H1 (cell line): ENCODE data around the gene RPS17. TPM values are rescaled to one million over a fixed set of nuclear protein-coding genes. Genes with fewer than 3 reads are reported as not detected.
"Not testable (repeated sequence)": the region's sequence is repeated elsewhere in the genome, so short reads cannot be mapped to it uniquely, and the experiment has no call there.

Source experiments
- CTCF ChIA-PET: fragments of 300-600 bp; sonication (Branson Sonifier 250); formaldehyde crosslinking; loops from one replicate; lab custom pipeline; 2021; ENCODE audit not compliant: partially characterized antibody; lab: Charles Lee
- POLR2A ChIA-PET: fragments of 300-600 bp; sonication (Branson Sonifier 250); formaldehyde crosslinking; loops from one replicate; lab custom pipeline; 2021; ENCODE audit warnings: inconsistent platforms; ENCODE audit not compliant: partially characterized antibody; lab: Charles Lee
- DNase-seq, 2 experiments: peaks; one replicate each; pipeline versions ENCODE4 v3.0.0 to v3.0.0-alpha.2; 2010 to 2022; ENCODE audit warnings: low spot score in 2 of 2, low read depth in 1 of 2, mixed read lengths in 1 of 2
- FAIRE-seq: peaks from 2 replicates; lab custom pipeline; 2011; peaks lifted over from hg19 to GRCh38; lab: Jason Lieb, UNC
- H2AFZ ChIP-seq: 2 replicates; pipeline ENCODE4 v1.8.1; 2012; ENCODE audit warnings: low read length, inconsistent platforms
- H2AK5ac ChIP-seq: 2 replicates; pipeline ENCODE4 v1.6.1; 2013; ENCODE audit warnings: low read depth, low read length
- H2BK120ac ChIP-seq: replicated peaks from 2 replicates; pipeline ENCODE3; 2013; ENCODE audit warnings: low read depth, low read length, inconsistent platforms
- H2BK12ac ChIP-seq: 2 replicates; pipeline ENCODE4 v1.6.1; 2013; ENCODE audit warnings: low read depth, low read length
- H2BK15ac ChIP-seq: 2 replicates; pipeline ENCODE4 v1.6.1; 2013; ENCODE audit warnings: low read length
- H2BK20ac ChIP-seq: 2 replicates; pipeline ENCODE4 v1.6.1; 2013; ENCODE audit warnings: low read length
- H2BK5ac ChIP-seq: 2 replicates; pipeline ENCODE4 v1.6.1; 2013; ENCODE audit warnings: low read depth, low read length
- H3K14ac ChIP-seq: 2 replicates; pipeline ENCODE4 v1.6.1; 2013; ENCODE audit warnings: inconsistent platforms; ENCODE audit not compliant: insufficient read length
- H3K18ac ChIP-seq: 2 replicates; pipeline ENCODE4 v1.6.1; 2013; ENCODE audit warnings: low read length; ENCODE audit errors: extremely low read depth
- H3K23ac ChIP-seq: 2 replicates; pipeline ENCODE4 v1.6.1; 2013; ENCODE audit warnings: inconsistent platforms; ENCODE audit not compliant: insufficient read length
- H3K23me2 ChIP-seq: 2 replicates; pipeline ENCODE4 v1.6.1; 2013; ENCODE audit warnings: low read depth, low read length
- H3K27ac ChIP-seq: 2 replicates; pipeline ENCODE4 v1.6.1; 2011; ENCODE audit warnings: low read depth, low read length, inconsistent platforms
- H3K27me3 ChIP-seq, 4 experiments: replicated peaks in 1 of 4; 1 replicate in 1 of 4; 2 replicates in 3 of 4; pipeline versions ENCODE4 v1.6.1 to v1.8.1; 2011 to 2013; ENCODE audit warnings: low read length in 3 of 4, mild to moderate bottlenecking in 3 of 4, inconsistent platforms in 2 of 4, mixed read lengths in 2 of 4, moderate library complexity in 1 of 4; ENCODE audit not compliant: control insufficient read depth in 3 of 4, insufficient read depth in 3 of 4; ENCODE audit errors: extremely low read depth in 1 of 4
- H3K36me3 ChIP-seq, 4 experiments: 2 replicates each; pipeline versions ENCODE4 v1.6.1 to v1.8.1; 2011 to 2013; ENCODE audit warnings: mild to moderate bottlenecking in 4 of 4, low read length in 3 of 4, moderate library complexity in 2 of 4, control low read depth in 1 of 4, inconsistent platforms in 1 of 4; ENCODE audit not compliant: insufficient read depth in 4 of 4, control insufficient read depth in 2 of 4
- H3K4ac ChIP-seq: replicated peaks from 2 replicates; pipeline ENCODE3; 2013; ENCODE audit warnings: low read length, low read depth, mixed read lengths, inconsistent platforms; ENCODE audit not compliant: insufficient read length
- H3K4me1 ChIP-seq, 4 experiments: replicated peaks in 1 of 4; 1 replicate in 1 of 4; 2 replicates in 3 of 4; pipeline versions ENCODE4 v1.6.1 to v1.8.1; 2011 to 2013; ENCODE audit warnings: low read length in 3 of 4, inconsistent platforms in 2 of 4, mixed read lengths in 1 of 4; ENCODE audit not compliant: insufficient read depth in 4 of 4, control insufficient read depth in 3 of 4
- H3K4me2 ChIP-seq, 2 experiments: 2 replicates each; pipeline versions ENCODE4 v1.6.1 to v1.8.1; 2011 to 2013; ENCODE audit warnings: low read depth in 2 of 2, low read length in 2 of 2, control low read depth in 1 of 2, inconsistent platforms in 1 of 2, mild to moderate bottlenecking in 1 of 2; ENCODE audit not compliant: insufficient read depth in 1 of 2
- H3K4me3 ChIP-seq, 4 experiments: fragments of 200-600, 300-600 bp in 1 of 4; sonication (generic), shearing (Covaris generic), sonication (Bioruptor Twin) in 1 of 4; 2 replicates each; pipeline versions ENCODE4 v1.5.1 to v1.8.1; 2011 to 2016; ENCODE audit warnings: low read length in 4 of 4, low read depth in 3 of 4, control low read depth in 2 of 4, inconsistent platforms in 2 of 4, mild to moderate bottlenecking in 2 of 4, mixed read lengths in 1 of 4, moderate library complexity in 1 of 4; ENCODE audit not compliant: insufficient read depth in 2 of 4; ENCODE audit errors: extremely low read depth in 1 of 4
- H3K56ac ChIP-seq: replicated peaks from 2 replicates; pipeline ENCODE3; 2013; ENCODE audit warnings: low read depth, mild to moderate bottlenecking, mixed read lengths, low read length, inconsistent platforms; ENCODE audit not compliant: insufficient read length
- H3K79me1 ChIP-seq: 2 replicates; pipeline ENCODE4 v1.6.1; 2013; ENCODE audit warnings: low read depth, low read length, control low read depth
- H3K79me2 ChIP-seq, 2 experiments: 2 replicates each; pipeline versions ENCODE4 v1.6.1 to v1.8.1; 2012 to 2013; ENCODE audit warnings: low read length in 2 of 2, mild to moderate bottlenecking in 2 of 2, inconsistent platforms in 1 of 2; ENCODE audit not compliant: insufficient read depth in 2 of 2, control insufficient read depth in 1 of 2
- H3K9ac ChIP-seq, 4 experiments: replicated peaks in 1 of 4; 1 replicate in 1 of 4; 2 replicates in 3 of 4; pipeline versions ENCODE4 v1.6.1 to v1.8.1; 2011 to 2013; ENCODE audit warnings: low read depth in 3 of 4, low read length in 3 of 4, control low read depth in 2 of 4, mild to moderate bottlenecking in 2 of 4, moderate library complexity in 2 of 4, inconsistent platforms in 1 of 4; ENCODE audit errors: extremely low read depth in 1 of 4
- H3K9me3 ChIP-seq, 2 experiments: 2 replicates each; pipeline versions ENCODE4 v1.6.1 to v1.8.1; 2012 to 2013; ENCODE audit warnings: mild to moderate bottlenecking in 2 of 2, moderate library complexity in 2 of 2, control low read depth in 1 of 2, inconsistent platforms in 1 of 2, low read depth in 1 of 2, low read length in 1 of 2, mixed read lengths in 1 of 2; ENCODE audit not compliant: insufficient read depth in 2 of 2
- H4K20me1 ChIP-seq, 2 experiments: replicated peaks in 1 of 2; 2 replicates each; pipeline versions ENCODE3 to v1.8.1; 2011 to 2013; ENCODE audit warnings: inconsistent platforms in 2 of 2, low read length in 2 of 2, mild to moderate bottlenecking in 1 of 2; ENCODE audit not compliant: insufficient read depth in 2 of 2, control insufficient read depth in 1 of 2
- H4K5ac ChIP-seq: 2 replicates; pipeline ENCODE4 v1.6.1; 2013; ENCODE audit warnings: low read length, low read depth, mixed read lengths, inconsistent platforms; ENCODE audit not compliant: insufficient read length
- H4K8ac ChIP-seq: 2 replicates; pipeline ENCODE4 v1.8.0; 2013; ENCODE audit warnings: mild to moderate bottlenecking, moderate library complexity, low read length, inconsistent platforms; ENCODE audit not compliant: insufficient read depth; ENCODE audit errors: extremely low read depth
- H4K91ac ChIP-seq: replicated peaks from 2 replicates; pipeline ENCODE3; 2013; ENCODE audit warnings: low read length, mixed read lengths, inconsistent platforms; ENCODE audit not compliant: insufficient read length
- EGR1 ChIP-seq: IDR thresholded peaks from 2 replicates; pipeline ENCODE4 v1.6.1; 2011; ENCODE audit warnings: low read depth, low read length, borderline replicate concordance
- WGBS, 2 experiments: shearing (Covaris generic) in 1 of 2; methylation state at CpG; one replicate each; pipeline versions ENCODE4 v1.1.6 to v1.1.7; 2013 to 2015; ENCODE audit warnings: low lambda C conversion rate in 2 of 2, mixed read lengths in 2 of 2, inconsistent platforms in 1 of 2, low coverage in 1 of 2, missing lambda C conversion rate in 1 of 2; ENCODE audit not compliant: insufficient replicate concordance in 2 of 2, insufficient coverage in 1 of 2, insufficient read length in 1 of 2; ENCODE audit errors: extremely low coverage in 1 of 2, missing lambda C conversion rate in 1 of 2; 5-methylcytosine and 5-hydroxymethylcytosine counted together
- polyA plus RNA-seq, 7 experiments: library from polyadenylated mRNA; depleted of rRNA in 3 of 7; stranded (reverse) in 5 of 7; unstranded in 2 of 7; fragments of >200 nt in 5 of 7; fragments of 200-250 nt in 2 of 7; gene quantifications; 1 replicate in 5 of 7; 2 replicates in 1 of 7; 4 replicates in 1 of 7; pipeline versions ENCODE4 v1.2.1 to v1.2.3, GENCODE V29; 2011 to 2013; ENCODE audit warnings: missing spikeins in 2 of 7, mixed read lengths in 2 of 7
- total RNA-seq: library from RNA; stranded (reverse); fragmentation: NEBNext Ultra II Directional; extraction: Animal tissue kit (Norgen Biotek cat#: 25700); gene quantifications from 2 replicates; pipeline ENCODE4 v1.2.1, GENCODE V29; 2021
- TF ChIP-seq, protein P1 (sequence below), 3 experiments: IDR thresholded peaks; 1 replicate in 2 of 3; 2 replicates in 1 of 3; pipeline versions ENCODE4 v1.5.1 to v1.6.1; 2011; ENCODE audit warnings: low read length in 3 of 3, mild to moderate bottlenecking in 3 of 3, inconsistent platforms in 2 of 3, low read depth in 1 of 3, moderate library complexity in 1 of 3; ENCODE audit not compliant: insufficient read depth in 1 of 3; ENCODE audit errors: control extremely low read depth in 1 of 3

The RPS17 gene
- total and polyA plus RNA-seq, 2 of the 8 experiments (the other 6 are each of a cell fraction or from before 2014, with no cell fraction given): 2,416 to 5,590 TPM

- H3K27ac ChIP-seq, H4K5ac ChIP-seq, H3K18ac ChIP-seq, H3K36me3 ChIP-seq, H3K79me2 ChIP-seq, H3K27me3 ChIP-seq, H3K4ac ChIP-seq, H3K4me1 ChIP-seq, POLR2A ChIA-PET, H2BK20ac ChIP-seq, H3K14ac ChIP-seq, DNase-seq, H3K4me3 ChIP-seq, H2AFZ ChIP-seq, H3K9me3 ChIP-seq, H3K9ac ChIP-seq, H4K20me1 ChIP-seq, H2BK120ac ChIP-seq, H3K79me1 ChIP-seq, CTCF ChIA-PET, H4K8ac ChIP-seq, H3K23me2 ChIP-seq, H3K23ac ChIP-seq, H3K56ac ChIP-seq, H2BK12ac ChIP-seq, FAIRE-seq, H2BK5ac ChIP-seq, H3K4me2 ChIP-seq, H4K91ac ChIP-seq, H2BK15ac ChIP-seq, H2AK5ac ChIP-seq: not testable (repeated sequence)
- 79% methylated on average over 4 of the region's 4 CpGs; no CpG with 5 or more reads in 1 of the 2 experiments for WGBS, 2 experiments
- TF ChIP-seq, protein P1, sequence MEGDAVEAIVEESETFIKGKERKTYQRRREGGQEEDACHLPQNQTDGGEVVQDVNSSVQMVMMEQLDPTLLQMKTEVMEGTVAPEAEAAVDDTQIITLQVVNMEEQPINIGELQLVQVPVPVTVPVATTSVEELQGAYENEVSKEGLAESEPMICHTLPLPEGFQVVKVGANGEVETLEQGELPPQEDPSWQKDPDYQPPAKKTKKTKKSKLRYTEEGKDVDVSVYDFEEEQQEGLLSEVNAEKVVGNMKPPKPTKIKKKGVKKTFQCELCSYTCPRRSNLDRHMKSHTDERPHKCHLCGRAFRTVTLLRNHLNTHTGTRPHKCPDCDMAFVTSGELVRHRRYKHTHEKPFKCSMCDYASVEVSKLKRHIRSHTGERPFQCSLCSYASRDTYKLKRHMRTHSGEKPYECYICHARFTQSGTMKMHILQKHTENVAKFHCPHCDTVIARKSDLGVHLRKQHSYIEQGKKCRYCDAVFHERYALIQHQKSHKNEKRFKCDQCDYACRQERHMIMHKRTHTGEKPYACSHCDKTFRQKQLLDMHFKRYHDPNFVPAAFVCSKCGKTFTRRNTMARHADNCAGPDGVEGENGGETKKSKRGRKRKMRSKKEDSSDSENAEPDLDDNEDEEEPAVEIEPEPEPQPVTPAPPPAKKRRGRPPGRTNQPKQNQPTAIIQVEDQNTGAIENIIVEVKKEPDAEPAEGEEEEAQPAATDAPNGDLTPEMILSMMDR (IDR thresholded peaks at IDR 0.05; ENCODE audit: control extremely low read depth in 1 of 3, insufficient read depth in 1 of 3, low read depth in 1 of 3, low read length in 3 of 3): peak in 2 of 3 experiments; percentile 11 to 18; a peak in 2 of 4 replicates
- TF ChIP-seq EGR1: 0 out of 2 replicates have a peak, but pooled peaks have one; percentile 13
Observed at GRCh38 chr15:82488250-82488649, 52.0 kb downstream of the RPS17 start.
